GM12875 (cell line): ENCODE data around the gene EOLA2.
"Not testable (repeated sequence)": the region's sequence is repeated elsewhere in the genome, so short reads cannot be mapped to it uniquely, and the experiment has no call there.

ENCODE experiments used
- H3K4me3 ChIP-seq: one replicate; pipeline ENCODE4 v1.5.1; 2011; ENCODE audit warnings: low read depth, low read length, control low read depth
- TF ChIP-seq, protein P1 (sequence below): IDR thresholded peaks from 2 replicates; pipeline ENCODE4 v1.5.1; 2011; ENCODE audit warnings: low read depth, mild to moderate bottlenecking, control low read depth, inconsistent platforms, low read length, moderate library complexity, borderline replicate concordance; ENCODE audit not compliant: insufficient read depth

Gene EOLA2

DNA sequence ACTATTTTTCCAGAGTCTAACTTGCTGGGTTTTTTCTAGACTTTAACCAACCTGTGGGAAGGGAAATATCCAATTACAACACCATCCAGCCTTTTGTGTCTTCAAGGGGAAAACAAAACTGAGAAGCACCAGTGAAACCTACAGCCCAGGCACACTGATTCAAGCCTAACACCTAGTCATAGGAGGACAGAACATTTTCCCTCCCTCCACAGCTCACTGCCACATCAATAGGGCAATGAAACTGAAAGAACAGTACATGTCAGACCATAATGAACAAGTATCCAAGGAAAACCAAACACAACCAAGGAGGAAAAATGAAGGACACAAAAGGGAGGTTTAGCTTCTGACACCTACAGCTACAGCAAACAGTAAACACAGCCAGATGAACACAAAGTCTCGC, 39.7 kb downstream of the EOLA2 start:
- TF ChIP-seq, protein P1, sequence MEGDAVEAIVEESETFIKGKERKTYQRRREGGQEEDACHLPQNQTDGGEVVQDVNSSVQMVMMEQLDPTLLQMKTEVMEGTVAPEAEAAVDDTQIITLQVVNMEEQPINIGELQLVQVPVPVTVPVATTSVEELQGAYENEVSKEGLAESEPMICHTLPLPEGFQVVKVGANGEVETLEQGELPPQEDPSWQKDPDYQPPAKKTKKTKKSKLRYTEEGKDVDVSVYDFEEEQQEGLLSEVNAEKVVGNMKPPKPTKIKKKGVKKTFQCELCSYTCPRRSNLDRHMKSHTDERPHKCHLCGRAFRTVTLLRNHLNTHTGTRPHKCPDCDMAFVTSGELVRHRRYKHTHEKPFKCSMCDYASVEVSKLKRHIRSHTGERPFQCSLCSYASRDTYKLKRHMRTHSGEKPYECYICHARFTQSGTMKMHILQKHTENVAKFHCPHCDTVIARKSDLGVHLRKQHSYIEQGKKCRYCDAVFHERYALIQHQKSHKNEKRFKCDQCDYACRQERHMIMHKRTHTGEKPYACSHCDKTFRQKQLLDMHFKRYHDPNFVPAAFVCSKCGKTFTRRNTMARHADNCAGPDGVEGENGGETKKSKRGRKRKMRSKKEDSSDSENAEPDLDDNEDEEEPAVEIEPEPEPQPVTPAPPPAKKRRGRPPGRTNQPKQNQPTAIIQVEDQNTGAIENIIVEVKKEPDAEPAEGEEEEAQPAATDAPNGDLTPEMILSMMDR, result no peak
- H3K4me3 ChIP-seq, result no peak overlapping the region

DNA sequence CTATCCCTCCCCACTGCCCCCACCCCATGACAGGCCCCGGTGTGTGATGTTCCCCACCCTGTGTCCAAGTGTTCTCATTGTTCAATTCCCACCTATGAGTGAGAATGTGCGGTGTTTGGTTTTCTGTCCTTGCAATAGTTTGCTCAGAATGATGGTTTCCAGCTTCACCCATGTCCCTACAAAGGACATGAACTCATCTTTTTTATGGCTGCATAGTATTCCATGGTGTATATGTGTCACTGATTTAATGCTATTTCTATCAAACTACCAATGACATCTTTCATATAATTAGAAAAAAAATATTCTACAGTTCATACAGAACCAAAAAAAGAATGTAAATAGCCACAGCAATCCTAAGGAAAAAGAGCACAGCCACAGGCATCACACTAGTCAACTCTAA, 47.5 kb downstream of the EOLA2 start:
- not testable (repeated sequence) for H3K4me3 ChIP-seq
